ENCODE data around the gene AHI1.

Gene AHI1

GRCh38 chr6:135497412-135498184, at the start of gene AHI1:
Gene AHI1 (minus strand): TSS chr6:135497740. CDS start chr6:135492237, 5,503 bp downstream.
- DNase-seq (ENCODE audit: low read depth in 4 of 4, low spot score in 1 of 4) = peak; percentile 80 to 87 (median 83)

DNA sequence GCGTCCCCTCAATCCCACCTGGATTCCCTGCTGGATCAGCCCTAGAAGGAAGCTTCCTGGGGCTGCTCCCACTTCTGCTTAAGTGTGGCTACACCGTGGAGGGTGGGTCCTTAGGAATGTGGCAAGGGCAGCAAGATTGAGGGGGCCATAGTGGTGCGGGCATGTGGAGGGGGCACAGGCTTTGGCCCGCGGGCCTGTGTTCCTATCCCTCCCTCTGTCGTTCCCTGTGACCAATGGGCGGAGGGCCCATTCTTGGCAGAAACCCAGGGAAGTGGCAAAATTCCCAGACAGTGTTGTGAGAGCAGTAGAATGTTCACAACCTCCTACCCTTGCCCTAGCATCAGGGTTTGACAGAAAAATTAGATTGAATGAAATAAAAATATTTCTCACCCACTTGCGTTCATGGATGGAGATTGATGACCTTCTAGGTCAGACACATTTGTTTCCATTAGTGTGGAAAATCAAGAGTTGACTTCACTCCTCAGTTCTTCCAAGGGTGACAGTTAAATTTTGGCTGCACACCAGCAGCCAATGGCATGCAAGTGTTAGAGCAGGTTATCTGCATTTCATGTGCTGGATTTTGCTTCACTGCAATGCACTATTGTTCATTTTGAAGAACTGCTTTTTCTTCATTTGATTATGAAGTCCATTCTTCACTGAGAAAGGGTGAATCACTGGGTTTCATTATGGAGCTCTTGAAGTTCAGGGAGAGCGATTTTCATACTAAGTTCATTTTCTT, 49.3 kb upstream of the AHI1 start:
- DNase-seq (ENCODE audit: low read depth in 4 of 4, low spot score in 1 of 4) = no peak

- no peak for DNase-seq (ENCODE audit: low read depth in 4 of 4, low spot score in 1 of 4)
These were observed 48.7 kb upstream of the AHI1 start for GRCh38 chr6:135546206-135546605.

- DNase-seq (ENCODE audit: low read depth in 4 of 4, low spot score in 1 of 4) = no peak
These were observed 42.8 kb upstream of the AHI1 start for GRCh38 chr6:135540207-135540840.

DNA sequence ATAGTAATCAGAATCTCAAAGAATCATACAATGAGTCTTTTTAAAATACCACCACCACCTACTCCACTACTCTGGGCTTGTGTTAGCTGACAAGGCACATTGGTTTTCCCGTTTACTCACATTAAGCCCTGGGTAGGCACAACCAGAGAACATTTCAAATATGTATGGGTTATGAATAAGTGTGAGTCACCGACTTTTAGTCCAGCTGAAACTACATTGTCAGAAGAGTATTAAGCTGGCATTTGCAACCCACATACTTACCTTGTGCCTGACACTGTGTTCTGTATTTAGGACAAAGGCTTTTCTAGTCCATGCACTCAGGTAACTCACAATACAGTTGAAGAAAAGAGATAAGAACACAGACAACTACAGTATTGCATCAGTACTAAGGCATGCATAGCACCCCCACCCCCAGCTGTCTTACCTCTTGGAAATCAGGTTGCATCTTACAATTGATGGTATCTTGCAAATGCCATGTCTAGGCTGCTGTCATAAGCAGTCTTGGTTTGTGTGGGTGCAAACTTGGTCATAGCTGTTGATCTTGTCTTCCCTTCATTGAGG, 40.3 kb upstream of the AHI1 start:
- peak in 2 of 4 experiments; percentile 2 to 5 for DNase-seq (ENCODE audit: low read depth in 4 of 4, low spot score in 1 of 4)

DNA sequence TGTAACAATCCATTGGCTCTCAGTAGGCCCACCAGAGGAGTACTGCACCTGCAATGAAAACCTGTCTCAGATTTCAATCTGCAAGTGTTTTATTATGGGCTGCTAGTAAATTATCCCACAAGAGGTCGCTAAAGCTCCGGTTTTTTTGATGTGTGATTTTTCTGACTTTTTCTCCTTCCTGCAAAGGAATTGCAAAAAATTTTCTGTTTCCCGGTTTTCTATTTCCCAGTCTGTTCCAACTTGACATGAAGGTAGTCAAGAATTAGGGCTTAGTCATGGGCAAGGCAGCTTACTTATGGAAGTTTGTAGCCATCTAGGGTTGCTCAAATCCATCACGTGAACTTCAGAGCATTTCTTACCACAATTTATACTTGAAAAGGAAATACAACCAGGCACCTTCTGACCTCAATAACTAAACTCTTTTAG, 38.5 kb upstream of the AHI1 start:
- no peak for DNase-seq (ENCODE audit: low read depth in 4 of 4, low spot score in 1 of 4)

- DNase-seq (ENCODE audit: low read depth in 4 of 4, low spot score in 1 of 4) = no peak
These were observed 37.3 kb upstream of the AHI1 start for GRCh38 chr6:135534773-135535380.

- no peak for DNase-seq (ENCODE audit: low read depth in 4 of 4, low spot score in 1 of 4)
These were observed 35.0 kb upstream of the AHI1 start for GRCh38 chr6:135532559-135532958.

- DNase-seq (ENCODE audit: low read depth in 4 of 4, low spot score in 1 of 4) = no peak
These were observed 34.5 kb upstream of the AHI1 start for GRCh38 chr6:135531954-135532490.

- no peak for DNase-seq (ENCODE audit: low read depth in 4 of 4, low spot score in 1 of 4)
These were observed 32.6 kb upstream of the AHI1 start for GRCh38 chr6:135530113-135530512.

DNA sequence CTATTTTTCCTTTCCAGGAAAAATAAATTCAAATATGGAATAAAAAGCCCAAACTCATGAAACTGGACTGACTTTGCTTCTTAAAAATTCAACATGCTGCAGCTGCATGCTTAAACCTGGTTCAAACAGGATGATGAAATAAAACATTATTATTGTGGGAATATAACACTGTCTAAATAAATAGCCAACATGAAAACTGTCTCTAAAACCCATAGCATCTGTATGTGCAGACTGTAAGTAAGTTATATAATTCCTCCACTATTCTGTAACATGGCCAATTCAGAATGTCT, 30.4 kb upstream of the AHI1 start:
- DNase-seq (ENCODE audit: low read depth in 4 of 4, low spot score in 1 of 4) = no peak

DNA sequence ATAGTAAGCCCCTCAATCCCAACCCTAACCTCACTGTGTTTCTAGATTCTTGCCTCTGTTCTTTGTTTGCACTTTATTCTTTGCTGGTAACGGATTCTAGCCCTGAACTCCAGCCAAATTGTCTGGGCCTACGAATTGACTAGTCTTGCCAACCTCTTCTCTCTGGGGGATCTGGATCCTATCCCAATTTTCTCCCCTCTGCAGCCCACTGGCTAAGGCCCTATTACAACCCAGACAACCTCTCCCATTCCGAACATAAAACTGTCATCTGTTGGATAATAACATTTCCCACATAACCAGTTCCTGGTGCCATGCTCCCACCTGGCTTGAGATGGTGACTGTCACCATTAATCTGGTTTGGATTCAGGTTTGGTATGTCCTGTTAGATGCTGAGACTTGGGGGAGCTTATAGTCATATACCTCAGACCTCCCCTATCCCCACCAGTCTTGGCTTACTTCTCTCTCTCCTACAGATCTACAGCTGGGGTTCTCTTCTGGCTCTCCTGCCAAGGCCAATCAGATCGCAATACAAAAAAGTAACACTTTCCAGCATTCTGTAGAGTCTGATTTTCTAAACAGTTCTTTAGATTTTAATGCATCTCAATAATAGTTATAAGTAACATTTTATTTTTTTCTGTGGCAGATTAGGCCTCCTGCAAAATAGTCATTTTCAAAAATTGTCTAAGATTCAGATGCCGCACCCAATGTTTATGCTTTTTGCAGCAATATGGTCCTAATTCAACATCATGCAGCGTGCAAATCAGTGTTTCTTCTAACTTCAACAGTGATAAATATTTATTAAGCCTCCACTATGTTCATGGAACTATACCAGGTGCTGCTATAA, 29.8 kb upstream of the AHI1 start:
- no peak for DNase-seq (ENCODE audit: low read depth in 4 of 4, low spot score in 1 of 4)

- no peak for DNase-seq (ENCODE audit: low read depth in 4 of 4, low spot score in 1 of 4)
These were observed 28.1 kb upstream of the AHI1 start for GRCh38 chr6:135525594-135525993.

GRCh38 chr6:135522965-135523692, 25.6 kb upstream of the AHI1 start:
- no peak for DNase-seq (ENCODE audit: low read depth in 4 of 4, low spot score in 1 of 4)

DNA sequence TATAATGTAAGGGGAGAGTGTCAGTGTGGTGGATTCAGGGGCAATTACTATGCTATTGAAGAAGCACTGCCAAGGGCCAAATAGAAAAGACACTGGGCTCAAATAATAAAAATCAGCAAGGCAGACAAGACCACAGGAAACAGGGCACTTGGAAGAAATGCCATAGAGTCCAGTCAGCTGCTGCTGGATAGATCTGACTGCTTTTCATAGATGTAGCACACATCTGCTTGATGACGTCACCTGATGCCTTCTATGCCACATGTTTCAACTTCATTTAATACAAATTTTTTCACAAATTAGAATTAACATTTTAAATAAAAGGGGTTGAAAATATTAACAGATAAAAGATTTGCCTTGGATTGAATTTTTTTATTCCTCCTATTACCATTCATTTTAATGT, 23.9 kb upstream of the AHI1 start:
- DNase-seq (ENCODE audit: low read depth in 4 of 4, low spot score in 1 of 4) = no peak

GRCh38 chr6:135520781-135521180, 23.2 kb upstream of the AHI1 start:
- DNase-seq (ENCODE audit: low read depth in 4 of 4, low spot score in 1 of 4) = no peak

DNA sequence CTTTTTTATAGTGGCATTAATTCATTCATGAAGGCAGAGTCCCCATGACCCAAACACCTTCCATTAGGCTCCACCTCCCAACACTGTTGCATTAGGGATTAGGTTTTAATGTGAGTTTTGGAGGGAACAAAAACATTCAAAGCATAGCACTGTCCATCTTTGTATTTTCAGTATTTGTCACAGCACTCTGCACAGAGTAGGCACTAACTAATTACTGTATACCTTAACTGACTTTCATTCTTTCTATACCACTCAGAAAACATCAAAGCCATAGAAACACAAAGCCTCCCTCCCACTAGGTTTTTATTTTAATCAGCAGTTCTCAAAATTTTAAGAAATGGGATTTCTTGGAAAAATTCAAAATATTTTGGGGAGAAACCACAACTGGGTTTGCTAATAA, 21.8 kb upstream of the AHI1 start:
- DNase-seq (ENCODE audit: low read depth in 4 of 4, low spot score in 1 of 4) = no peak

DNA sequence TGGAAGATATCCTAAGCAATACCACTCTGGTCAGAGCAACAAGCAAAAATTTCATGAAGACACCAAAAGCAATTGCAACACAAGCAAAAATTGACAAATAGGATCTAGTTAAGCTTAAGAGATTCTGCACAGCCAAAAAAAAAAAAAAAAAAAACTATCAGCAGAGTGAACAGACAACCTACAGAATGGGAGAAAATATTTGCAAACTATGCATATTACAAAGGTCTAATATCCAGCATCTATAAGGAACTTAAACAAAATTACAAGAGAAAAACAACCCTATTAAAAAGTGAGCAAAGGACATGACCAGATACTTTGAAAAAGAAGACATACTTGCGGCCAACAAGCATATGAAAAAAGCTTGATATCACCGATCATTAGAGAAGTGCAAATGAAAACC, 20.0 kb upstream of the AHI1 start:
- no peak for DNase-seq (ENCODE audit: low read depth in 4 of 4, low spot score in 1 of 4)

DNA sequence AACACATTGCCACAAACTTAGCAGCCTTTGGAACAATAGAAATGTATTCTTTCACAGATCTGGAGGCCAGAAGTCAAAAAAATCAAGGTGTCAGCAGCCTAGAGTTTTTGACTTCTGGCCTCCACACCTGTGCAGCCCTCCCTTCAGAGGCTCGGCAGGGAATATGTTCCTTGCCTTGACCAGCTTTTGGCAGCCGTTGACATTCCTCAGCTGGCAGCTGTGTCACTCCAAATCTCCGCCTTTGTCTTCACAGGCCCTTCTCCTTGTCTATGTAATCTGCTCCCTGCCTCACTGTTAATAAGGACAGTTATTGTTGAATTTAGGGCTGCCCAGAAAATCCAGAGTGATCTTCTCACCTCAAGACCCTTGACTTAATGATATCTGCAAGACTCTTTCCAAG, 17.2 kb upstream of the AHI1 start:
- DNase-seq (ENCODE audit: low read depth in 4 of 4, low spot score in 1 of 4) = no peak

Data from stimulated activated CD4-positive, alpha-beta T cell treated with anti-CD3 and anti-CD28 coated beads, Interleukin-1b, Interleukin-23, amount 100 ng/mL, for 24 hours (primary cell).